WI38 (cell line): ENCODE measurements around the gene TTC36.
"Not testable (repeated sequence)": the region's sequence is repeated elsewhere in the genome, so short reads cannot be mapped to it uniquely, and the experiment has no call there.

Experiments used
- H3K4me3 ChIP-seq: 2 replicates; pipeline ENCODE4 v1.5.1; 2011; ENCODE audit warnings: low read depth, mild to moderate bottlenecking, control low read depth, low read length
- CTCF ChIP-seq: IDR thresholded peaks from 2 replicates; pipeline ENCODE4 v1.5.1; 2012; ENCODE audit warnings: low read depth, mild to moderate bottlenecking, control low read depth, low read length

Gene TTC36

GRCh38 chr11:118570787-118571186 is 43.5 kb downstream of the TTC36 start:
- no peak for TF ChIP-seq CTCF
- H3K4me3 ChIP-seq = no peak overlapping the region

DNA sequence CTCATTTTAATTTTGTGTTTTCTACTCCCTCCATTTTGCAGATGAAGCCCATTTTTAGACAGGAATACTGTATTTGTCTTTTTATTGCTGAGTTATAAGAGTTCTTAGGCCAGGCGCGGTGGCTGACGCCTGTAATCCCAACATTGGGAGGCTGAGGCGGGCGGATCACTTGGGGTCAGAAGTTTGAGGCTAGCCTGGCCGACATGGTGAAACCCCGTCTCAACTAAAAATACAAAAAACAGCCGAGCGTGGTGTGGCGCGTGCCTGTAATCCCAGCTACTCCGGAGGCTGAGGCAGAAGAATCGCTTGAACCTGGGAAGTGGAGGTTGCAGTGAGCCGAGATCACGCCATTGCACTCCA is 44.4 kb downstream of the TTC36 start:
- peak overlapping the region; percentile 98 for H3K4me3 ChIP-seq

GRCh38 chr11:118572061-118572980 is 45.0 kb downstream of the TTC36 start, which contains the start of gene ARCN1:
ARCN1 (plus strand) TSS chr11:118572409; CDS start chr11:118572548, 139 bp downstream.
- H3K4me3 ChIP-seq = peak within 1 kb of the TSS; percentile 98

GRCh38 chr11:118572981-118573550 is 45.8 kb downstream of the TTC36 start:
- H3K4me3 ChIP-seq = peak overlapping the region; percentile 98
- no peak for TF ChIP-seq CTCF

More at GRCh38 chr11:118572061-118572980, 45.0 kb downstream of the TTC36 start, which contains the start of gene ARCN1:
- no peak for TF ChIP-seq CTCF

- no peak for TF ChIP-seq CTCF
- no peak overlapping the region; the same call in none of the 2 replicates for H3K4me3 ChIP-seq
Observed at GRCh38 chr11:118574636-118575035, 47.4 kb downstream of the TTC36 start.

DNA sequence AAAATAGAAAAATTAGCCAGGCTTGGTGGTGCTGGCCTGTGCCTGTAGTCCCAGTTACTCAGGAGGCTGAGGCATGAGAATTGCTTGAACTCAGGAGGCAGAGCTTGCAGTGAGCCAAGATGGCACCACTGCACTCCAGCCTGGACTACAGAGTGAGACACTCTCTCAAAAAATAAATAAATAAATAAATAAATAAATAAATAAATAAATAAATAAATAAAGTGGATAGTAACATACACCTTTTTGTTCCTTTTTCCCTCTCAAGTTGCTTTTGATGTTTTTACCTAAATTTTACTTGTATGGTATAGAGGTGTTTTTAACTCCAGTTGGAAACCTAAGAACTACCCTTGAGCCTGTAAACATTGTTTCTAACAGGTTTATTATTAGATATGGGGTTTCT is 50.7 kb downstream of the TTC36 start:
- not testable (repeated sequence) for H3K4me3 ChIP-seq
